ENCODE data around the gene TMEM97. TPM values are rescaled to one million over a fixed set of nuclear protein-coding genes. Genes with fewer than 3 reads are reported as not detected.
A peak's percentile ranks its signal among the peaks of the same experiment; 100 is the strongest.

TMEM97 gene
- total and polyA plus RNA-seq, 9 of the 15 experiments (the other 6 are each of a cell fraction or from before 2014, with no cell fraction given): 34.6 to 121 (median 76.0) TPM

DNA sequence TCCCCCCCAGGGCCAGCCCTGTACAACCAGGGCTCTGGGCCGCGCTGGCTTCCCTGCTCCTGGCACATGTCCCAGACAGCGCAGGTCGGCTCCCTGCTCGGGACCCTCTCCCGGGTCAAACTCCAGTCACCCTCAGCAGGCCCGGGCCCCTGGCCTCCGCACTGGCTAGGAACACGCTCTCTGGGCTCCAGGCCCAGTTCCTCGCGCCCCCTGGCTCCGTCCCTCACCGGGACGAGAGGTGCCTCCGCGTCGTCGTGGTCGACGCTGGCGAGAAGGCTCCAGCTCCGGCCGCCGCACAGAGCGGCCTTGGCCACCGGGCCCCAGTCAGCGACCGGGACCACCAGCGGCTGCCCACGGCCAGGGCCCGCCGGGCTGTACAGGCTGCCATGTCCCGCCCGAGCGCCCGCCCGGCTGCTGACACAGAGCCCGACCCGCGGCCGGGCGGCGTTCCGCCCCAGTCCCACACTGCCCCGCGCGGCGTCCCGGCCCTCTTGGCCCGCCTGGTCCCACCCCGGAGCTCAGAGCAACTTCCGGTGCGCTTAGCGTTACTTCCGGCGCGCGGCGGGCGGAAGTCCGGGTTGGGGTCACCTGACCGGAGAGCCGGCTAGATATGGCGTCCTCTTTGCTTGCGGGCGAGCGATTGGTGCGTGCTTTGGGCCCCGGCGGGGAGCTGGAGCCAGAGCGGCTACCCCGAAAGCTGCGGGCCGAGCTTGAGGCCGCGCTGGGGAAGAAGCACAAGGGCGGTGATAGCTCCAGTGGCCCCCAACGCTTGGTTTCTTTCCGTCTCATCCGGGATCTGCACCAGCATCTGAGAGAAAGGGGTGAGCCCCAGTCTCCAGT is 38.3 kb downstream of the TMEM97 start, which contains the start of gene POLDIP2 (continued):
- TF ChIP-seq, protein P1, sequence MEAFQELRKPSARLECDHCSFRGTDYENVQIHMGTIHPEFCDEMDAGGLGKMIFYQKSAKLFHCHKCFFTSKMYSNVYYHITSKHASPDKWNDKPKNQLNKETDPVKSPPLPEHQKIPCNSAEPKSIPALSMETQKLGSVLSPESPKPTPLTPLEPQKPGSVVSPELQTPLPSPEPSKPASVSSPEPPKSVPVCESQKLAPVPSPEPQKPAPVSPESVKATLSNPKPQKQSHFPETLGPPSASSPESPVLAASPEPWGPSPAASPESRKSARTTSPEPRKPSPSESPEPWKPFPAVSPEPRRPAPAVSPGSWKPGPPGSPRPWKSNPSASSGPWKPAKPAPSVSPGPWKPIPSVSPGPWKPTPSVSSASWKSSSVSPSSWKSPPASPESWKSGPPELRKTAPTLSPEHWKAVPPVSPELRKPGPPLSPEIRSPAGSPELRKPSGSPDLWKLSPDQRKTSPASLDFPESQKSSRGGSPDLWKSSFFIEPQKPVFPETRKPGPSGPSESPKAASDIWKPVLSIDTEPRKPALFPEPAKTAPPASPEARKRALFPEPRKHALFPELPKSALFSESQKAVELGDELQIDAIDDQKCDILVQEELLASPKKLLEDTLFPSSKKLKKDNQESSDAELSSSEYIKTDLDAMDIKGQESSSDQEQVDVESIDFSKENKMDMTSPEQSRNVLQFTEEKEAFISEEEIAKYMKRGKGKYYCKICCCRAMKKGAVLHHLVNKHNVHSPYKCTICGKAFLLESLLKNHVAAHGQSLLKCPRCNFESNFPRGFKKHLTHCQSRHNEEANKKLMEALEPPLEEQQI (IDR thresholded peaks at IDR 0.05): no peak
- TF ChIP-seq, protein P2, sequence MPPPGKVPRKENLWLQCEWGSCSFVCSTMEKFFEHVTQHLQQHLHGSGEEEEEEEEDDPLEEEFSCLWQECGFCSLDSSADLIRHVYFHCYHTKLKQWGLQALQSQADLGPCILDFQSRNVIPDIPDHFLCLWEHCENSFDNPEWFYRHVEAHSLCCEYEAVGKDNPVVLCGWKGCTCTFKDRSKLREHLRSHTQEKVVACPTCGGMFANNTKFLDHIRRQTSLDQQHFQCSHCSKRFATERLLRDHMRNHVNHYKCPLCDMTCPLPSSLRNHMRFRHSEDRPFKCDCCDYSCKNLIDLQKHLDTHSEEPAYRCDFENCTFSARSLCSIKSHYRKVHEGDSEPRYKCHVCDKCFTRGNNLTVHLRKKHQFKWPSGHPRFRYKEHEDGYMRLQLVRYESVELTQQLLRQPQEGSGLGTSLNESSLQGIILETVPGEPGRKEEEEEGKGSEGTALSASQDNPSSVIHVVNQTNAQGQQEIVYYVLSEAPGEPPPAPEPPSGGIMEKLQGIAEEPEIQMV (tag; conservative IDR thresholded peaks at IDR 0.05; ENCODE audit: low read depth): no peak
- TF ChIP-seq NFE2 (IDR thresholded peaks at IDR 0.05; ENCODE audit: low read depth) (no peak), SIN3B (IDR thresholded peaks at IDR 0.05; ENCODE audit: low read depth) (peak; percentile 100), ZFPM2 (CRISPR knock-in tag; IDR thresholded peaks at IDR 0.05) (peak; percentile 66; the same call in 1 of the 2 replicates), ZNF316 (IDR thresholded peaks at IDR 0.05) (no peak)
- TF ChIP-seq, protein P3, sequence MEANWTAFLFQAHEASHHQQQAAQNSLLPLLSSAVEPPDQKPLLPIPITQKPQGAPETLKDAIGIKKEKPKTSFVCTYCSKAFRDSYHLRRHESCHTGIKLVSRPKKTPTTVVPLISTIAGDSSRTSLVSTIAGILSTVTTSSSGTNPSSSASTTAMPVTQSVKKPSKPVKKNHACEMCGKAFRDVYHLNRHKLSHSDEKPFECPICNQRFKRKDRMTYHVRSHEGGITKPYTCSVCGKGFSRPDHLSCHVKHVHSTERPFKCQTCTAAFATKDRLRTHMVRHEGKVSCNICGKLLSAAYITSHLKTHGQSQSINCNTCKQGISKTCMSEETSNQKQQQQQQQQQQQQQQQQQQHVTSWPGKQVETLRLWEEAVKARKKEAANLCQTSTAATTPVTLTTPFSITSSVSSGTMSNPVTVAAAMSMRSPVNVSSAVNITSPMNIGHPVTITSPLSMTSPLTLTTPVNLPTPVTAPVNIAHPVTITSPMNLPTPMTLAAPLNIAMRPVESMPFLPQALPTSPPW (CRISPR knock-in tag; IDR thresholded peaks at IDR 0.05): peak; percentile 40; the same call in 1 of the 2 replicates
- TF ChIP-seq, protein P4, sequence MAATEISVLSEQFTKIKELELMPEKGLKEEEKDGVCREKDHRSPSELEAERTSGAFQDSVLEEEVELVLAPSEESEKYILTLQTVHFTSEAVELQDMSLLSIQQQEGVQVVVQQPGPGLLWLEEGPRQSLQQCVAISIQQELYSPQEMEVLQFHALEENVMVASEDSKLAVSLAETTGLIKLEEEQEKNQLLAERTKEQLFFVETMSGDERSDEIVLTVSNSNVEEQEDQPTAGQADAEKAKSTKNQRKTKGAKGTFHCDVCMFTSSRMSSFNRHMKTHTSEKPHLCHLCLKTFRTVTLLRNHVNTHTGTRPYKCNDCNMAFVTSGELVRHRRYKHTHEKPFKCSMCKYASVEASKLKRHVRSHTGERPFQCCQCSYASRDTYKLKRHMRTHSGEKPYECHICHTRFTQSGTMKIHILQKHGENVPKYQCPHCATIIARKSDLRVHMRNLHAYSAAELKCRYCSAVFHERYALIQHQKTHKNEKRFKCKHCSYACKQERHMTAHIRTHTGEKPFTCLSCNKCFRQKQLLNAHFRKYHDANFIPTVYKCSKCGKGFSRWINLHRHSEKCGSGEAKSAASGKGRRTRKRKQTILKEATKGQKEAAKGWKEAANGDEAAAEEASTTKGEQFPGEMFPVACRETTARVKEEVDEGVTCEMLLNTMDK (IDR thresholded peaks at IDR 0.05; ENCODE audit: borderline replicate concordance, insufficient read depth, low read depth, low read length, poor library complexity, severe bottlenecking): peak; percentile 2
- TF ChIP-seq, protein P5, sequence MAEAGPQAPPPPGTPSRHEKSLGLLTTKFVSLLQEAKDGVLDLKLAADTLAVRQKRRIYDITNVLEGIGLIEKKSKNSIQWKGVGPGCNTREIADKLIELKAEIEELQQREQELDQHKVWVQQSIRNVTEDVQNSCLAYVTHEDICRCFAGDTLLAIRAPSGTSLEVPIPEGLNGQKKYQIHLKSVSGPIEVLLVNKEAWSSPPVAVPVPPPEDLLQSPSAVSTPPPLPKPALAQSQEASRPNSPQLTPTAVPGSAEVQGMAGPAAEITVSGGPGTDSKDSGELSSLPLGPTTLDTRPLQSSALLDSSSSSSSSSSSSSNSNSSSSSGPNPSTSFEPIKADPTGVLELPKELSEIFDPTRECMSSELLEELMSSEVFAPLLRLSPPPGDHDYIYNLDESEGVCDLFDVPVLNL (CRISPR knock-in tag; IDR thresholded peaks at IDR 0.05; ENCODE audit: low read depth): no peak
- TF ChIP-seq, protein P6, sequence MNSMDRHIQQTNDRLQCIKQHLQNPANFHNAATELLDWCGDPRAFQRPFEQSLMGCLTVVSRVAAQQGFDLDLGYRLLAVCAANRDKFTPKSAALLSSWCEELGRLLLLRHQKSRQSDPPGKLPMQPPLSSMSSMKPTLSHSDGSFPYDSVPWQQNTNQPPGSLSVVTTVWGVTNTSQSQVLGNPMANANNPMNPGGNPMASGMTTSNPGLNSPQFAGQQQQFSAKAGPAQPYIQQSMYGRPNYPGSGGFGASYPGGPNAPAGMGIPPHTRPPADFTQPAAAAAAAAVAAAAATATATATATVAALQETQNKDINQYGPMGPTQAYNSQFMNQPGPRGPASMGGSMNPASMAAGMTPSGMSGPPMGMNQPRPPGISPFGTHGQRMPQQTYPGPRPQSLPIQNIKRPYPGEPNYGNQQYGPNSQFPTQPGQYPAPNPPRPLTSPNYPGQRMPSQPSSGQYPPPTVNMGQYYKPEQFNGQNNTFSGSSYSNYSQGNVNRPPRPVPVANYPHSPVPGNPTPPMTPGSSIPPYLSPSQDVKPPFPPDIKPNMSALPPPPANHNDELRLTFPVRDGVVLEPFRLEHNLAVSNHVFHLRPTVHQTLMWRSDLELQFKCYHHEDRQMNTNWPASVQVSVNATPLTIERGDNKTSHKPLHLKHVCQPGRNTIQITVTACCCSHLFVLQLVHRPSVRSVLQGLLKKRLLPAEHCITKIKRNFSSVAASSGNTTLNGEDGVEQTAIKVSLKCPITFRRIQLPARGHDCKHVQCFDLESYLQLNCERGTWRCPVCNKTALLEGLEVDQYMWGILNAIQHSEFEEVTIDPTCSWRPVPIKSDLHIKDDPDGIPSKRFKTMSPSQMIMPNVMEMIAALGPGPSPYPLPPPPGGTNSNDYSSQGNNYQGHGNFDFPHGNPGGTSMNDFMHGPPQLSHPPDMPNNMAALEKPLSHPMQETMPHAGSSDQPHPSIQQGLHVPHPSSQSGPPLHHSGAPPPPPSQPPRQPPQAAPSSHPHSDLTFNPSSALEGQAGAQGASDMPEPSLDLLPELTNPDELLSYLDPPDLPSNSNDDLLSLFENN (IDR thresholded peaks at IDR 0.05; ENCODE audit: low read depth in 2 of 2, low read length in 2 of 2): no peak

Data from K562 (cell line).